Calu3 (cell line): ENCODE measurements around the gene BCL7A. TPM values are rescaled to one million over a fixed set of nuclear protein-coding genes. Genes with fewer than 3 reads are reported as not detected.

Experiments used
- BruUV-seq: library from RNA; stranded (reverse); fragments of 400-500 nt; replicated peaks from 2 replicates; lab custom pipeline; 2021; lab: Mats Ljungman, UMichigan
- CTCF ChIA-PET: fragments of 300-600 bp; sonication (Branson Sonifier 250); formaldehyde crosslinking; loops from one replicate; lab custom pipeline; 2022; ENCODE audit warnings: antibody characterized with exemption; lab: Charles Lee
- DNase-seq: peaks from one replicate; pipeline ENCODE4 v3.0.0; 2022
- H3K27ac Mint-ChIP-seq: one replicate; pipeline ENCODE4 v1.8.0; 2022; ENCODE audit warnings: mixed read lengths; ENCODE audit not compliant: unreplicated experiment
- H3K27me3 Mint-ChIP-seq: one replicate; pipeline ENCODE4 v1.8.0; 2022; ENCODE audit warnings: mixed read lengths; ENCODE audit not compliant: unreplicated experiment
- H3K36me3 Mint-ChIP-seq: one replicate; pipeline ENCODE4 v1.8.0; 2022; ENCODE audit warnings: mild to moderate bottlenecking, moderate library complexity, mixed read lengths; ENCODE audit not compliant: insufficient read depth, unreplicated experiment
- H3K4me1 Mint-ChIP-seq: one replicate; pipeline ENCODE4 v1.8.0; 2022; ENCODE audit warnings: mild to moderate bottlenecking, low read depth, mixed read lengths; ENCODE audit not compliant: unreplicated experiment
- H3K4me3 Mint-ChIP-seq: one replicate; pipeline ENCODE4 v1.8.0; 2022; ENCODE audit warnings: mild to moderate bottlenecking, low read depth, moderate library complexity, mixed read lengths; ENCODE audit not compliant: unreplicated experiment
- H3K9me3 Mint-ChIP-seq: one replicate; pipeline ENCODE4 v1.8.0; 2022; ENCODE audit warnings: low read depth, mixed read lengths; ENCODE audit not compliant: unreplicated experiment
- CTCF ChIP-seq: fragments of 200-600 bp; IDR thresholded peaks from one replicate; pipeline ENCODE4 v1.8.0; 2022; ENCODE audit warnings: antibody characterized with exemption; ENCODE audit not compliant: unreplicated experiment
- intact Hi-C: fragments of 100-400 bp; cut with micrococcal nuclease; formaldehyde crosslinking; loops from one replicate; pipeline ENCODE4 v1.10.0; 2022; ENCODE audit not compliant: unreplicated experiment
- total RNA-seq: library from RNA; stranded (reverse); gene quantifications from 2 replicates; pipeline ENCODE4 v1.2.3, GENCODE V29; 2022

BCL7A gene
- total RNA-seq, 1 experiment from 2014 or later: 21.0 TPM

GRCh38 chr12:121996050-121996944, 25.4 kb upstream of the BCL7A start:
- Mint-ChIP-seq H3K4me3 (no peak overlapping the region), H3K36me3 (peaks cover 5% of the 10 kb centered on the region), H3K9me3 (peaks cover 4% of the 10 kb centered on the region), H3K4me1 (peaks cover 8% of the 10 kb centered on the region), H3K27ac (no peak overlapping the region), H3K27me3 (no peaks in the 10 kb centered on the region)
- no TSS peak for BruUV-seq
- no peak for TF ChIP-seq CTCF
- intact Hi-C loops: no loop called here
- DNase-seq: no peak
- CTCF ChIA-PET: no interaction called here

DNA sequence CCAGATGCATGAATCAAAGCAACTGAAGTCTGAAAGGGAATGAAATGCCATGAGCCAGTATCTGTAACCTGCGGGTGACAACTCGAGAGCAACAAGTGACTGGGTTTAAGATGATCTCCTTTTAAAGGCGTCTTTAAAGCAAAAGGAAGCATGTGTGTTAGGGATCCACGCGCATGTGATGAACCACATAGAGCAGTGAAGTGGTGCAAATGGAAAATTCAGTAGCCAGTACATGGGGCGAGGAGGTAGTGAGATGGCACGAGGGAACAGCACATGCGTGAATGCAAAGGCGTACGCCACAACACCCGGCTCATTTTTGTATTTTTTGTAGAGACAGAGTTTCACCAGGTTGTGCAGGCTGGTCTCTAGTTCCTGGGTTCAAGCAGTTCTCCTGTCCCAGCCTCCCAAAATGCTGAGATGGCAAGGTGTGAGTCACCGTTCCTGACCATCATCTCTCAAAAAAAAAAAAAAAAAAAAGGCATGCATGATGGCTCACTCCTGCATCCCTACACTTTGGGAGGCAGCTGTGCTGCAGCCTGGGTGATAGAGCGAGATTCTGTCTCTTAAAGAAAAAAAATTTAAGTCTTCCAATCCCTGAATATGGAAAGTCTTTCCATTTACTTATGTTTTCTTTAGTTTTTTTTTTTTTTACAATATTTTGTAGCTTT, 24.6 kb upstream of the BCL7A start:
- no peak overlapping the region for H3K4me3 Mint-ChIP-seq
- intact Hi-C loops: no loop called here

GRCh38 chr12:122001466-122002209, 20.0 kb upstream of the BCL7A start:
- CTCF ChIA-PET: interaction anchor here (0.5 kb wide), 1 partner anchor 1363 kb away, joined by 3 read pairs; no protein-coding TSS in a partner anchor
- no peak for TF ChIP-seq CTCF
- BruUV-seq: no TSS peak
- no peak overlapping the region for H3K27ac Mint-ChIP-seq
- peaks cover 4% of the 10 kb centered on the region for H3K9me3 Mint-ChIP-seq
- H3K36me3 Mint-ChIP-seq: no peaks in the 10 kb centered on the region
- no peaks in the 10 kb centered on the region for H3K4me1 Mint-ChIP-seq
- no peak overlapping the region for H3K4me3 Mint-ChIP-seq
- no peak for DNase-seq
- H3K27me3 Mint-ChIP-seq: no peaks in the 10 kb centered on the region
- intact Hi-C loops: no loop called here

More for the DNA sequence above, 24.6 kb upstream of the BCL7A start:
- Mint-ChIP-seq H3K9me3 (peaks cover 4% of the 10 kb centered on the region), H3K27me3 (no peaks in the 10 kb centered on the region), H3K27ac (no peak overlapping the region), H3K4me1 (peaks cover 4% of the 10 kb centered on the region), H3K36me3 (peaks cover 3% of the 10 kb centered on the region)
- no TSS peak for BruUV-seq
- TF ChIP-seq CTCF: no peak
- DNase-seq: no peak
- CTCF ChIA-PET: interaction anchor here (0.7 kb wide), 1 partner anchor 10 kb away, joined by 5 read pairs; no protein-coding TSS in a partner anchor
